Activated CD4-positive, alpha-beta memory T cell treated with anti-CD3 and anti-CD28 coated beads for 36 hours (primary cell): ENCODE results near the gene MTX1. TPM values are rescaled to one million over a fixed set of nuclear protein-coding genes. Genes with fewer than 3 reads are reported as not detected.
A peak's percentile ranks its signal among the peaks of the same experiment; 100 is the strongest.
"Not testable (repeated sequence)": the region's sequence is repeated elsewhere in the genome, so short reads cannot be mapped to it uniquely, and the experiment has no call there.

Experiments
- CTCF ChIA-PET: fragments of 350-600 bp; sonication (Branson Sonifier 250); formaldehyde crosslinking; loops from one replicate; lab custom pipeline; 2021; ENCODE audit warnings: antibody characterized with exemption, inconsistent platforms; lab: Charles Lee
- POLR2A ChIA-PET: fragments of 350-600 bp; sonication (Branson Sonifier 250); formaldehyde crosslinking; loops from one replicate; lab custom pipeline; 2021; ENCODE audit warnings: antibody characterized with exemption; lab: Charles Lee
- DNase-seq: peaks from one replicate; pipeline ENCODE4 v3.0.0-alpha.2; 2020
- H3K27ac Mint-ChIP-seq: one replicate; pipeline ENCODE4 v1.8.0; 2021; ENCODE audit warnings: mixed read lengths
- H3K27me3 Mint-ChIP-seq: one replicate; pipeline ENCODE4 v1.8.0; 2021; ENCODE audit warnings: mixed read lengths
- H3K36me3 Mint-ChIP-seq: one replicate; pipeline ENCODE4 v1.8.0; 2021; ENCODE audit warnings: mixed read lengths
- H3K4me1 Mint-ChIP-seq: one replicate; pipeline ENCODE4 v1.8.0; 2021; ENCODE audit warnings: low read depth, mixed read lengths
- H3K4me3 Mint-ChIP-seq: one replicate; pipeline ENCODE4 v1.8.0; 2021; ENCODE audit warnings: mild to moderate bottlenecking, mixed read lengths
- H3K9me3 Mint-ChIP-seq: one replicate; pipeline ENCODE4 v1.8.0; 2021; ENCODE audit warnings: mixed read lengths
- intact Hi-C: fragments of 100-400 bp; cut with micrococcal nuclease; formaldehyde crosslinking; loops from one replicate; pipeline ENCODE4 v1.15.1; 2023
- total RNA-seq, 2 experiments: library from RNA; stranded (reverse); gene quantifications; one replicate each; pipeline ENCODE4 v1.2.3, GENCODE V29; 2021

Gene MTX1
- total RNA-seq, 2 experiments from 2014 or later = 45.2 to 47.9 TPM

DNA sequence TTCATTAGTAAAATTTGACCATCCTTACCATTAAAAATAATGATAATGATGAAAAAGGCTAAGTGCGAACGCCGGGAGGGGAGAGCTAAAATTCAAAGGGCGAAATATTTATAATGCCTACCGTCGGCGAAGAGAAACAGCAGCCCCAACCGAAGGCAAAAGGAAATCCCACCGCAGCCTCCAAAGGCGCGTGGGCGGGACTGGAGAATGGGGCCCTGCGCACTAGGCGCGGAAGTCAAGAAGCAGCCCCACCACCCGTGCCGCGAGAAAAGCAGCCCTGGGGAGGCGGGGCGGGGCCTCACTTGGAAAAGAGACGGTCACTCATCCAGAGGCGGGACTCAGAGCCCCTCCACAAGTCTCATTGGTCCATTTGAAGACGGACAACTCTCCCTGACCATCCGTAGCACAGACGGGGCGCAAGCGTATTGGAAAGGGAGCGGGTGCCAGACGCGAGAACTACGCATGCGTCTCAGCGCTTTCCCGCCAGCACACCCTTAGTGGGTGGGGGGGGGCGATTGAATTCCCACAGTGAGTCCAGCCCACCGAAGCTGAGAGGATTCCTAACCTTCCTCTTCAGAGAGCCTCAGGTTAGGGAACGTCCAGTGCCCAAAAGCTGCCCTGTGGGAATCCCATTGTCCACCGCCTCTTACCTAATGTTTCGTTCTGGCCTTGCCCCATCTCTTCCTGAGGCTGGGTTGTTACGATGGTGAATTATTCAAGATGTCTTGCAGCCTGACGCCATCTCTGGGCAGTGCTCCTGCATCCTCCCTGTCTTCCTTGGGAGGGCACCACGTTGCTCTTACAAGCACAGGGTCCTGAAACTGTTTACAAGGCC, 19.0 kb downstream of the MTX1 start:
- no peaks in the 10 kb centered on the region for H3K9me3 Mint-ChIP-seq
- H3K4me1 Mint-ChIP-seq = peaks cover 26% of the 10 kb centered on the region
- intact Hi-C loops = loop anchor here (1.0 to 5.0 kb wide), 5 partner anchors 8 to 35 kb away; partner anchors contain the start of gene SCAMP3
- CTCF ChIA-PET = interaction anchor here (0.6 to 7.2 kb wide), 14 partner anchors 13 to 166 kb away, joined by 3 to 82 read pairs (median 6); partner anchors contain the start of genes KRTCAP2, MTX1, SCAMP3 and THBS3
- H3K36me3 Mint-ChIP-seq = peaks cover 4% of the 10 kb centered on the region
- DNase-seq = peak; percentile 100
- POLR2A ChIA-PET = interaction anchor here (1.0 to 2.9 kb wide), 9 partner anchors 14 to 55 kb away, joined by 3 to 15 read pairs (median 5); partner anchors contain the start of genes KRTCAP2, MTX1, THBS3 and TRIM46
- no peaks in the 10 kb centered on the region for H3K27me3 Mint-ChIP-seq
- peak overlapping the region; percentile 98 for H3K27ac Mint-ChIP-seq
- peak overlapping the region; percentile 89 for H3K4me3 Mint-ChIP-seq

- H3K36me3 Mint-ChIP-seq = peaks cover 4% of the 10 kb centered on the region
- ChIA-PET POLR2A (interaction anchor here (1.6 to 2.9 kb wide), 3 partner anchors 13 to 23 kb away, joined by 5 to 12 read pairs (median 11); partner anchors contain the start of genes MTX1 and THBS3), CTCF (interaction anchor here (1.4 to 7.2 kb wide), 4 partner anchors 21 to 55 kb away, joined by 6 to 82 read pairs (median 8); partner anchors contain the start of genes KRTCAP2, MTX1 and THBS3)
- H3K27ac Mint-ChIP-seq = peak overlapping the region; percentile 98
- H3K4me3 Mint-ChIP-seq = peak overlapping the region; percentile 89
- DNase-seq = no peak
- H3K27me3 Mint-ChIP-seq = no peaks in the 10 kb centered on the region
- intact Hi-C loops = loop anchor here (5.0 kb wide), 1 partner anchor 36 kb away; no protein-coding TSS in a partner anchor
- H3K4me1 Mint-ChIP-seq = peaks cover 26% of the 10 kb centered on the region
- H3K9me3 Mint-ChIP-seq = no peaks in the 10 kb centered on the region
Measured at GRCh38 chr1:155228096-155228427, 19.6 kb downstream of the MTX1 start.

GRCh38 chr1:155231302-155231701, 22.8 kb downstream of the MTX1 start:
- CTCF ChIA-PET, H3K4me3 Mint-ChIP-seq, H3K27me3 Mint-ChIP-seq, H3K36me3 Mint-ChIP-seq, H3K27ac Mint-ChIP-seq, DNase-seq, POLR2A ChIA-PET, intact Hi-C loops, H3K9me3 Mint-ChIP-seq: not testable (repeated sequence)
- peaks cover 21% of the 10 kb centered on the region for H3K4me1 Mint-ChIP-seq

DNA sequence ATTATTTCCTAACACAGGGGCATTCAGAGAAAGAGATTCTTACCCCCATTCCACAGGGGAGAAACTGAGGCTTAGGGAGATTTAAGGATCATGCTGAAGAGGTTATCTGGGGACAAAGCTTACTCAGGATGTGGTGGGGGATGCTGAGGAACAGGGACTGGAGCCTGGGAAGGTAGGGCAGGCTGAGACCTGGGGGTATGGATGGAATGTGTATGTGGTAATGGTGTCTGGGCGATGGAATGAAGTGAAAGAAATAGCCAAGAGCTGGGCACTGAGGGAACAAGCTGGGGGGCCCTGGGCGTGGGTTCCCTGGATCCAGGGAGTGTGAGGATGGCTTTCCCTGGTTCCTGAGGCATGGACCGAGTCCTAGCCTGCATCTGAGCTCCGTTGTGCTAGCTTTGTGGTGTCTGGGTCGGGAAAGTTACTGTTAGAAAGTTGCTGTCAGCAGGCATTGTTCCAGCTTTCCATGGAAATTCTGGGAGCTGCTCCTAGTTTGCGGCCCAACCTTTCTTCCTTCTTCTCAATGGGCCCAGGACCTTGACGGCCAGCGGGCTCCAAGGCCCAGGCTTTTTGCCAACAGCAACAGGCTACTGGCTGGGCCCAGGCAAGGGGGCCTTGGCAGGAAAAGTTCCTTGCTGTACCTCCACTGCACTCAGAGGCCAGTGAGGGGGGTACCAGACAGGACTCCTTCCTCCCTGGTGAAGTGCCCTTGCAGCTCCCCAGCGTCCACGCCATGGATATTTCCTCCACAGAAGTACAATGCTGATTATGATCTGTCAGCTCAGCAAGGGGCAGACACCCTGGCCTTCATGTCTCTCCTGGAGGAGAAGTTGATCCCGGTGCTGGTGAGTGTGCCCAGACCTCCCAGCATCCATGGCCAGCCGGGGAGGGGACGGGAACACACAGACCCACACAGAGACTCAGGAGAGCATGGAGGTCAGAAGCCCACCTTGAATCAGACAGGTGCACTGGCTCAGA, 23.8 kb downstream of the MTX1 start:
- CTCF ChIA-PET, H3K4me3 Mint-ChIP-seq, POLR2A ChIA-PET: not testable (repeated sequence)

DNA sequence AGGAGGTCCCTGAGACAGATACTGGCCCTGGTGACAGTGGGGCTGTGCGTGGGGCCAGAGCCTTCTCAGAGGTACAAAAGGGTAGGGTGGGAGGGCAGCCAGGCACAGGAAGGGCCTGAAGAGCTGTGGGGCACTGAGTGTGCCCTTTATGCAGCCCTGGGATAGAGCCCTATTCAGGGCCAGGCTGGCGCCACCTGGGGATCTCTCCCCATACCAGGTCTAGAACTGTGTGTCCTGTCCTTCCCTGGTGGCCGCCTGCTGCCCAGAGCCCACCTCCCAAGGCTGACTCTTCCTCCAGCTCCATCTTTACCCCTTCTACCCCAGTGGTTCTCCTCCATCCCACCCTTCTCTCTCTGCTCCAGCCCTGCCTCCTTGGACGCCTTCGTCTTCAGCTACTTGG, 25.0 kb downstream of the MTX1 start:
- POLR2A ChIA-PET, CTCF ChIA-PET, DNase-seq, H3K4me3 Mint-ChIP-seq, intact Hi-C loops, H3K9me3 Mint-ChIP-seq, H3K27ac Mint-ChIP-seq, H3K27me3 Mint-ChIP-seq: not testable (repeated sequence)
- H3K4me1 Mint-ChIP-seq = peaks cover 15% of the 10 kb centered on the region
- peaks cover 18% of the 10 kb centered on the region for H3K36me3 Mint-ChIP-seq

More for the DNA sequence above, 23.8 kb downstream of the MTX1 start:
- H3K4me1 Mint-ChIP-seq = peaks cover 19% of the 10 kb centered on the region
- intact Hi-C loops, DNase-seq, H3K9me3 Mint-ChIP-seq, H3K27me3 Mint-ChIP-seq, H3K27ac Mint-ChIP-seq: not testable (repeated sequence)
- H3K36me3 Mint-ChIP-seq = peaks cover 17% of the 10 kb centered on the region

- peaks cover 21% of the 10 kb centered on the region for H3K36me3 Mint-ChIP-seq
- intact Hi-C loops, POLR2A ChIA-PET, H3K27me3 Mint-ChIP-seq, CTCF ChIA-PET, H3K9me3 Mint-ChIP-seq, DNase-seq, H3K4me3 Mint-ChIP-seq: not testable (repeated sequence)
- H3K4me1 Mint-ChIP-seq = peaks cover 16% of the 10 kb centered on the region
- H3K27ac Mint-ChIP-seq = peak overlapping the region; percentile 74
Measured at GRCh38 chr1:155235375-155235774, 26.9 kb downstream of the MTX1 start.

- Mint-ChIP-seq H3K27ac (peak overlapping the region; percentile 54), H3K36me3 (peaks cover 21% of the 10 kb centered on the region), H3K4me3 (no peak overlapping the region), H3K9me3 (no peaks in the 10 kb centered on the region), H3K27me3 (no peaks in the 10 kb centered on the region), H3K4me1 (peaks cover 27% of the 10 kb centered on the region)
- ChIA-PET POLR2A (no interaction called here), CTCF (interaction anchor here (0.7 to 1.0 kb wide), 2 partner anchors 14 to 28 kb away, joined by 3 read pairs; no protein-coding TSS in a partner anchor)
- intact Hi-C loops = no loop called here
- DNase-seq = no peak
Measured at GRCh38 chr1:155236451-155236850, 28.0 kb downstream of the MTX1 start.

DNA sequence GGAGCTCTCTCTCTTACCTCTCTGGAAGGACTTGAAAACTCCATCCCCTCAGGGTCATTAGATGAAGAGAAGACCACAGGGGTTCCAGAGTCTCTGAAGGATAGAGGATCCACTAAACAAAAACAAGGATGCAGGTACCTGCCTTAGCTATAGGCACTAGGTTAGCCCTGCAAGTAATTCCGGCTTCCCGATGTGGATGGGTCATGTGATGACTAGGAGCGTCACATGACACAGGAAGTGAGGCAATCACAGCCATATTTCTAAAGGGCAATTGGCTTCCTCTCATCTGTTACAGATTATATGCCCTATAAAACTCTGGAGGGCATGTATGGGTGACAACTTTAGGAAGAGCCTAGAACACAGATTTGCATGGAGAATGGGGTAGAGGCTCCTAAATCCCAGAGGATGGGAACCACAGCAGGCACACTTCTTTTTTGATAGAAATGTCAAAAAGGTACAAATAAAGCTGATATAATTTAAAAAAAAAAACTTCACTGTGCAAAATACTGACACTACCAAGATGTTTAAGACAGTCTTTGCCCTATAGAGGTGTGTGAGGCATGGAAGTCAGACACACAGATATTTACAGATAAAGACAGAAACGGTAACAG, 32.7 kb downstream of the MTX1 start:
- peak; percentile 80 for DNase-seq
- Mint-ChIP-seq H3K27me3 (peaks cover 2% of the 10 kb centered on the region), H3K36me3 (peaks cover 16% of the 10 kb centered on the region), H3K4me3 (peak overlapping the region; percentile 78), H3K9me3 (peaks cover 2% of the 10 kb centered on the region), H3K4me1 (peaks cover 48% of the 10 kb centered on the region), H3K27ac (peak overlapping the region; percentile 82)
- POLR2A ChIA-PET = interaction anchor here (0.7 to 1.9 kb wide), 5 partner anchors 9 to 66 kb away, joined by 3 to 11 read pairs (median 5); no protein-coding TSS in a partner anchor
- intact Hi-C loops = loop anchor here (2.0 to 5.0 kb wide), 4 partner anchors 14 to 104 kb away; partner anchors contain the start of genes KRTCAP2, SLC50A1 and TRIM46
- CTCF ChIA-PET = interaction anchor here (0.9 to 4.6 kb wide), 4 partner anchors 10 to 156 kb away, joined by 3 to 32 read pairs (median 4); no protein-coding TSS in a partner anchor

GRCh38 chr1:155241841-155242264, 33.4 kb downstream of the MTX1 start:
- peak; percentile 45 for DNase-seq
- peaks cover 9% of the 10 kb centered on the region for H3K36me3 Mint-ChIP-seq
- H3K4me1 Mint-ChIP-seq = peaks cover 45% of the 10 kb centered on the region
- H3K4me3 Mint-ChIP-seq = peak overlapping the region; percentile 10
- ChIA-PET CTCF (interaction anchor here (1.0 to 4.6 kb wide), 3 partner anchors 9 to 157 kb away, joined by 3 to 32 read pairs (median 4); no protein-coding TSS in a partner anchor), POLR2A (interaction anchor here (0.7 to 1.9 kb wide), 5 partner anchors 8 to 67 kb away, joined by 3 to 11 read pairs (median 5); no protein-coding TSS in a partner anchor)
- peaks cover 2% of the 10 kb centered on the region for H3K27me3 Mint-ChIP-seq
- H3K27ac Mint-ChIP-seq = peak overlapping the region; percentile 82
- peaks cover 2% of the 10 kb centered on the region for H3K9me3 Mint-ChIP-seq
- intact Hi-C loops = loop anchor here (2.0 to 5.0 kb wide), 4 partner anchors 15 to 105 kb away; partner anchors contain the start of genes KRTCAP2, SLC50A1 and TRIM46

GRCh38 chr1:155242805-155243358, 34.4 kb downstream of the MTX1 start:
- intact Hi-C loops = loop anchor here (5.0 kb wide), 3 partner anchors 51 to 106 kb away; partner anchors contain the start of genes KRTCAP2, SLC50A1 and TRIM46
- peaks cover 7% of the 10 kb centered on the region for H3K36me3 Mint-ChIP-seq
- ChIA-PET POLR2A (interaction anchor here (1.3 kb wide), 1 partner anchor 7 kb away, joined by 7 read pairs; no protein-coding TSS in a partner anchor), CTCF (interaction anchor here (1.5 to 4.6 kb wide), 4 partner anchors 8 to 107 kb away, joined by 4 to 32 read pairs (median 8); partner anchors contain the start of gene SLC50A1)
- H3K27ac Mint-ChIP-seq = peak overlapping the region; percentile 85
- H3K4me1 Mint-ChIP-seq = peaks cover 45% of the 10 kb centered on the region
- peak overlapping the region; percentile 76 for H3K4me3 Mint-ChIP-seq
- no peak for DNase-seq
- H3K9me3 Mint-ChIP-seq = peaks cover 2% of the 10 kb centered on the region
- H3K27me3 Mint-ChIP-seq = peaks cover 2% of the 10 kb centered on the region
